ENCODE data around the gene PNMT. TPM values are rescaled to one million over a fixed set of nuclear protein-coding genes. Genes with fewer than 3 reads are reported as not detected.

The PNMT gene
- total RNA-seq, 1 donor from 2014 or later: 4.3 TPM

- H3K9me3 ChIP-seq: no peaks in the 10 kb centered on the region
- no peak for ATAC-seq
- peaks cover 11% of the 10 kb centered on the region for H3K27me3 ChIP-seq
- peaks cover 24% of the 10 kb centered on the region for H3K4me1 ChIP-seq
- no peak for DNase-seq
- peak overlapping the region; percentile 39 for H3K27ac ChIP-seq
- H3K4me3 ChIP-seq: no peak overlapping the region
- intact Hi-C loops (cut with DNase I): no loop called here
- no peaks in the 10 kb centered on the region for H3K36me3 ChIP-seq
- TF ChIP-seq CTCF (IDR thresholded peaks at IDR 0.05): no peak
These were observed 7.3 kb downstream of the PNMT start for GRCh38 chr17:39675390-39676082.

GRCh38 chr17:39676198-39676819, 8.1 kb downstream of the PNMT start:
- Histone ChIP-seq H3K36me3 (peaks cover 7% of the 10 kb centered on the region), H3K27ac (peak overlapping the region; percentile 39), H3K9me3 (no peaks in the 10 kb centered on the region), H3K27me3 (peaks cover 3% of the 10 kb centered on the region), H3K4me3 (no peak overlapping the region), H3K4me1 (peaks cover 24% of the 10 kb centered on the region)
- intact Hi-C loops (cut with DNase I): no loop called here
- ATAC-seq (peak; percentile 75), DNase-seq (peak; percentile 91)
- TF ChIP-seq CTCF (IDR thresholded peaks at IDR 0.05): no peak

GRCh38 chr17:39677072-39677471, 8.8 kb downstream of the PNMT start:
- Histone ChIP-seq H3K4me1 (peaks cover 24% of the 10 kb centered on the region), H3K27me3 (no peaks in the 10 kb centered on the region), H3K4me3 (no peak overlapping the region), H3K9me3 (no peaks in the 10 kb centered on the region), H3K27ac (peak overlapping the region; percentile 39), H3K36me3 (peaks cover 9% of the 10 kb centered on the region)
- intact Hi-C loops (cut with DNase I): no loop called here
- ATAC-seq (no peak), DNase-seq (no peak)
- no peak for TF ChIP-seq CTCF (IDR thresholded peaks at IDR 0.05)

- intact Hi-C loops (cut with DNase I): no loop called here
- Histone ChIP-seq H3K27me3 (no peaks in the 10 kb centered on the region), H3K4me1 (peaks cover 24% of the 10 kb centered on the region), H3K4me3 (no peak overlapping the region), H3K36me3 (peaks cover 9% of the 10 kb centered on the region), H3K9me3 (no peaks in the 10 kb centered on the region), H3K27ac (no peak overlapping the region)
- TF ChIP-seq CTCF (IDR thresholded peaks at IDR 0.05): no peak
- peak; percentile 2 for ATAC-seq
- no peak for DNase-seq
These were observed 9.5 kb downstream of the PNMT start for GRCh38 chr17:39677542-39678339.

- H3K4me3 ChIP-seq: no peak overlapping the region
- H3K9me3 ChIP-seq: no peaks in the 10 kb centered on the region
- H3K4me1 ChIP-seq: peaks cover 24% of the 10 kb centered on the region
- intact Hi-C loops (cut with DNase I): no loop called here
- no peak overlapping the region for H3K27ac ChIP-seq
- TF ChIP-seq CTCF (IDR thresholded peaks at IDR 0.05): no peak
- H3K36me3 ChIP-seq: peaks cover 15% of the 10 kb centered on the region
- ATAC-seq (no peak), DNase-seq (no peak)
- H3K27me3 ChIP-seq: no peaks in the 10 kb centered on the region
These were observed 10.3 kb downstream of the PNMT start for GRCh38 chr17:39678340-39679116.

Measured in upper lobe of right lung (tissue), 1 donor.